ENCODE results near the gene PDLIM5.

DNA sequence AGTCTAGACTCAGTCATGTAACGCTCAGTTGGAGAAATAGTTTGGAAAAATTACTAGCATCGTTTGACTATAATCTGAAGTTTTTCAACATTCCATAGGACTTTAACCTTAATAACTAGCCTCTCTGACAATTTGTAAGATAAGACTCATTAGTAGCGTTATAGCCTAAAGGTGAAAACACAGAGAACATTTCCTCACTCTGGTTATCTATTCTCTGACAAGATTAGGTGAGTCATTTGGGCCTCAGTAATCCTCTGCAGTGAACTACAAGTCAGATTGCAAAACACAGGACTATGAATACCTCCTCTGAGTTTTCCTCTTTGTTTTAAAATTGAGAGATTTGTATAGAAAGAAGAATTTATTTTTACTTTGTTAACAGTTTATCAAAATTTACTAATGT is 31.8 kb upstream of the PDLIM5 start:
- TF ChIP-seq RFX5 (IDR thresholded peaks at IDR 0.05; ENCODE audit: borderline replicate concordance, low read depth, low read length) (no peak), CEBPB (IDR thresholded peaks at IDR 0.05; ENCODE audit: low read depth, low read length) (no peak), SIRT6 (IDR thresholded peaks at IDR 0.05; ENCODE audit: low read length) (no peak), POLR2AphosphoS5 (IDR thresholded peaks at IDR 0.05; ENCODE audit: low read depth, low read length) (no peak)
- TF ChIP-seq, protein P1, sequence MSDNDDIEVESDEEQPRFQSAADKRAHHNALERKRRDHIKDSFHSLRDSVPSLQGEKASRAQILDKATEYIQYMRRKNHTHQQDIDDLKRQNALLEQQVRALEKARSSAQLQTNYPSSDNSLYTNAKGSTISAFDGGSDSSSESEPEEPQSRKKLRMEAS (IDR thresholded peaks at IDR 0.05) = no peak
- TF ChIP-seq, protein P2, sequence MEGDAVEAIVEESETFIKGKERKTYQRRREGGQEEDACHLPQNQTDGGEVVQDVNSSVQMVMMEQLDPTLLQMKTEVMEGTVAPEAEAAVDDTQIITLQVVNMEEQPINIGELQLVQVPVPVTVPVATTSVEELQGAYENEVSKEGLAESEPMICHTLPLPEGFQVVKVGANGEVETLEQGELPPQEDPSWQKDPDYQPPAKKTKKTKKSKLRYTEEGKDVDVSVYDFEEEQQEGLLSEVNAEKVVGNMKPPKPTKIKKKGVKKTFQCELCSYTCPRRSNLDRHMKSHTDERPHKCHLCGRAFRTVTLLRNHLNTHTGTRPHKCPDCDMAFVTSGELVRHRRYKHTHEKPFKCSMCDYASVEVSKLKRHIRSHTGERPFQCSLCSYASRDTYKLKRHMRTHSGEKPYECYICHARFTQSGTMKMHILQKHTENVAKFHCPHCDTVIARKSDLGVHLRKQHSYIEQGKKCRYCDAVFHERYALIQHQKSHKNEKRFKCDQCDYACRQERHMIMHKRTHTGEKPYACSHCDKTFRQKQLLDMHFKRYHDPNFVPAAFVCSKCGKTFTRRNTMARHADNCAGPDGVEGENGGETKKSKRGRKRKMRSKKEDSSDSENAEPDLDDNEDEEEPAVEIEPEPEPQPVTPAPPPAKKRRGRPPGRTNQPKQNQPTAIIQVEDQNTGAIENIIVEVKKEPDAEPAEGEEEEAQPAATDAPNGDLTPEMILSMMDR (IDR thresholded peaks at IDR 0.05; ENCODE audit: control extremely low read depth in 1 of 3, insufficient read depth in 1 of 3, low read depth in 1 of 3, low read length in 3 of 3) = no peak

Data from H1 (cell line).